AG09309 (cell line): ENCODE results near the gene PRKG1.

Experiments
- DNase-seq: peaks from one replicate; pipeline ENCODE4 v3.0.0-alpha.2; 2010; ENCODE audit warnings: low read depth
- H3K4me3 ChIP-seq: 2 replicates; pipeline ENCODE4 v1.5.1; 2011; ENCODE audit warnings: mild to moderate bottlenecking, low read depth, low read length, moderate library complexity; ENCODE audit not compliant: control insufficient read depth
- CTCF ChIP-seq: IDR thresholded peaks from 2 replicates; pipeline ENCODE4 v1.5.1; 2011; ENCODE audit warnings: mild to moderate bottlenecking, low read depth, low read length, inconsistent platforms; ENCODE audit not compliant: insufficient read depth, control insufficient read depth; ENCODE audit errors: missing control alignments

Gene PRKG1

DNA sequence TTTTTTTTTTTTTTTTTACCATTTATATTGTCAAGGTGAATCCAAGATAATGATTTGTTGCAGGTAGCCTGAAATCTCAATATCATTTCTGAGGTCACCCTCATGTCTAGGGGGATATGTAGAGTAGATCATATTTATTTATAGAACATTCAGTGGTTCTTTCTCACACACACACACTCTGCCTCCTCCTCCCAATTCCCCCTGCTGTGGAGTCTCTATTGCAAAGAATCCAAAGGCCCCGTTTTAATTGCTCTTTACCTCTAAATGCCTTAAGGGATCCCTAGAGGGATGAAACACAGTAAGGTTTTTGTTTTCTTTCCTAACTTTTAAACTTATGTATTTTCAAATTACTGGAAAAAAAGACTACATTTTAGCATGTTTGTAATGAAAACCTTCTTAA lies 170.0 kb downstream of the PRKG1 start:
- no peak for TF ChIP-seq CTCF
- no peak for DNase-seq
- no peak overlapping the region for H3K4me3 ChIP-seq

DNA sequence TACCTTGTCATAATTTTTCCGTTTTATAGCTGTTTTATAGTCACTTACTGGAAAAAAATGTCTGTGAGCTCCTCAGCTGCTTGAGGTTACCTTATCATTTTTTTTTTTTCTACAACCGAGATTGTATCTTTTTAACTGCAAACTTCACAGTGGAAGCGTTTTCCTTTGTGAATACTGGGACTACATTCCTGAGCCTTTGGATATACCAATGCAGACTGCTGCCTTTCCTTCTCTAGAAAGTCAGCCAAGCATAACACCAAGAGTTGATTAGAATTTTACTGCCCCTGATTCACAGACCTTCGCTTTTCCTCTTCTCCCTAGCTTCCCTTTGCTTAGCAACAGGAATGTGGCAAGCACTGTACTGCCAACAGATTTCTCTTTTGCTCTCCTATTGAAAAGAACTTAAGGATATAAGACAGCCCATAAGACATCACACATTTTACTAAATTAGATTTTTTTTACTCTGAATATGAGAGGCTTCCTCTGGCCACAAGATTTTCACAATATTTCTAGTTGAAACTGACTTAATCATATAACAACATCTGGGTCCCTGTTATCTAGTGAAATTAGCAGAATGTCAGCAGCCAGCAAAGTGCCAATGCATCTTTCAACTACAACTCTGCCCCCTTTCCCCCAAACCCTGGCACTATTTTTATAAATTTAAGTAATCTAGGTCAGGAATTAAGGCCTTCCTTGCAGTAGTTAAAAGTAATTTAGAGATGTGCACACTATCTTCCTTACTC lies 170.6 kb downstream of the PRKG1 start:
- TF ChIP-seq CTCF = no peak
- H3K4me3 ChIP-seq = no peak overlapping the region
- peak; percentile 93 for DNase-seq

GRCh38 chr10:51246156-51246555 lies 171.9 kb downstream of the PRKG1 start:
- DNase-seq = no peak
- no peak for TF ChIP-seq CTCF
- no peak overlapping the region for H3K4me3 ChIP-seq

DNA sequence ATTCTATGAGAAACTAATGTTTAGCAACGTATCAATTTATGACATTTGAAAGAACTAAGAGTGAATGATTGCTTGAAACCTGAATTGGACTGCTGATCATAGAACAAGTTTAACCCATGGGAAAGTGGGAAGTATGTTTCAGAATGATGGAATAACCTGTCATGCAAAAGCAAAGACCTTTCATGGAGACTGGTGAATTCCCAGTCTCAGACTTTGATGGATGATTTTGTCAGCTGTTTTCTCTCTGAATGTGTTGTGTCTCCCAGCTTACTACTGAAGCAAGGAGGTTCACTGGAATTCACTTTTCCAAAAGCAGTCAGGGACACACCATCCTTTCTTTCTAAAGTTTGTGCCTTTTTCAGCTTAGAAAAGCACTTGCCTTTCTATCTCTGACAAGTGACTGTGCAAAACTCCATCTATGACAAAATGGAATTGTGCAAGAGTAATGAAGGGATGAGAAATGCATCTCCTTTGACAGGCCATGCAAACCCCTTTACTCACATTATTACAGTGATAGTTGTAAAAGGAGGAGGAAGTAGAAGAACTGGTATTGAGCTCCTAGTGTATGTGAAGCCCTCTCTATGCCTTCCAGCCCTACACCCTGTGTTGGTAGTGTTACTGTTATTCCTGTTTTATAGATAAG lies 176.1 kb downstream of the PRKG1 start:
- H3K4me3 ChIP-seq = no peak overlapping the region
- DNase-seq = no peak
- no peak for TF ChIP-seq CTCF

- no peak for DNase-seq
- no peak for TF ChIP-seq CTCF
- no peak overlapping the region for H3K4me3 ChIP-seq
Measured at GRCh38 chr10:51251110-51251509, 176.8 kb downstream of the PRKG1 start.

GRCh38 chr10:51255381-51255780 lies 181.1 kb downstream of the PRKG1 start:
- DNase-seq = no peak
- no peak for TF ChIP-seq CTCF
- no peak overlapping the region for H3K4me3 ChIP-seq
